Prostate gland (tissue), 2 donors: ENCODE results near the gene SEZ6L2.

Experiments used
- POLR2A ChIP-seq: fragments of 450-650 bp; IDR thresholded peaks from one replicate; pipeline ENCODE4 v1.6.1; 2016; ENCODE audit warnings: antibody characterized with exemption, mild to moderate bottlenecking
- TF ChIP-seq, protein P1 (sequence below), 4 experiments: fragments of 200-600 bp in 2 of 4; fragments of 450-650 bp in 2 of 4; sonication (generic) in 2 of 4; IDR thresholded peaks; 1 replicate in 3 of 4; 2 replicates in 1 of 4; pipeline ENCODE4 v1.5.1; 2016 to 2019; ENCODE audit warnings: antibody characterized with exemption in 4 of 4, mild to moderate bottlenecking in 2 of 4, moderate library complexity in 2 of 4

DNA sequence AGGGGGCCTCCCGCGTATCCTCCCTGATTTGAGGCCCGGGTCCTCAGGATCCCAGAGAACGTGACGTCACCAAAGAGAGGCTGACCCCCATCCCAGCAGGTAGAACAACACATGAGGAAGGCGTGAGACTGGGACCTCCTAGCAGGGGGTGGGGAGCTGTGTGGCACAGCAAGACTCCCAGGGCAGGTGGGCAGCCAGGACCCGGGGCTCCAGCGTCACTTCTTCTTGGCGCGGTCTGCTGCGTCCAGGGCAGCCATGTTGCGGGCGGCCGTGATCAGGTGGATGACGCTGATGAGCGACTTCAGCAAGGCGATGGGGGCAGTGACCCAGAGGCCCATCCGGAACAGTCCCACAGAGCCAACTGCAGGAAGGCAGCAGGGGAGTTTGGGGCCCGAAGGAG lies 40.4 kb downstream of the SEZ6L2 start:
- TF ChIP-seq, protein P1, sequence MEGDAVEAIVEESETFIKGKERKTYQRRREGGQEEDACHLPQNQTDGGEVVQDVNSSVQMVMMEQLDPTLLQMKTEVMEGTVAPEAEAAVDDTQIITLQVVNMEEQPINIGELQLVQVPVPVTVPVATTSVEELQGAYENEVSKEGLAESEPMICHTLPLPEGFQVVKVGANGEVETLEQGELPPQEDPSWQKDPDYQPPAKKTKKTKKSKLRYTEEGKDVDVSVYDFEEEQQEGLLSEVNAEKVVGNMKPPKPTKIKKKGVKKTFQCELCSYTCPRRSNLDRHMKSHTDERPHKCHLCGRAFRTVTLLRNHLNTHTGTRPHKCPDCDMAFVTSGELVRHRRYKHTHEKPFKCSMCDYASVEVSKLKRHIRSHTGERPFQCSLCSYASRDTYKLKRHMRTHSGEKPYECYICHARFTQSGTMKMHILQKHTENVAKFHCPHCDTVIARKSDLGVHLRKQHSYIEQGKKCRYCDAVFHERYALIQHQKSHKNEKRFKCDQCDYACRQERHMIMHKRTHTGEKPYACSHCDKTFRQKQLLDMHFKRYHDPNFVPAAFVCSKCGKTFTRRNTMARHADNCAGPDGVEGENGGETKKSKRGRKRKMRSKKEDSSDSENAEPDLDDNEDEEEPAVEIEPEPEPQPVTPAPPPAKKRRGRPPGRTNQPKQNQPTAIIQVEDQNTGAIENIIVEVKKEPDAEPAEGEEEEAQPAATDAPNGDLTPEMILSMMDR (IDR thresholded peaks at IDR 0.05), result no peak
- no peak for TF ChIP-seq POLR2A
